VCaP (cell line): ENCODE data around the gene ST3GAL3.

Experiments used
- H3K27ac ChIP-seq: fragments of 450-650 bp; 2 replicates; pipeline ENCODE4 v1.5.1; 2017
- TF ChIP-seq, protein P1 (sequence below): fragments of 450-650 bp; conservative IDR thresholded peaks from 2 replicates; pipeline ENCODE4 v1.5.1; 2017; ENCODE audit warnings: mild to moderate bottlenecking, moderate library complexity

Gene ST3GAL3

DNA sequence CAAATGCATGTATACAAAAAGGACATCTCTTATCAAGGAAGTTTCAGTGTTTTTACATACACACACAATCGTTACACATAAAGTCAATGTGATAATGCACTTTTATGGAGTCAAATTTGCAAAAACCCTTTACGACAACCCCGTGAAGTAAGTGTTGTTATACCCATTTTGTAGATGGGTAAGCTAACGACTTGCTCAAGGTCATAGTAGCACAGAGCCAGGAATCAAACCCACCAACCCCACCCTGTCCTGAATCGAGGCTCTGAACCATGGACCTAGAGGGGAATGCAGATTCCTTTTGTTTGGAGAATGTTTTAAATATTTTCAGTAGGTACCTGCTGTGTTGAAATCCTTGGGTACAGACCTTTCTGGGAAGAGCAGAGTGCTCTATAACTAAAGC lies 148.9 kb downstream of the ST3GAL3 start:
- TF ChIP-seq, protein P1, sequence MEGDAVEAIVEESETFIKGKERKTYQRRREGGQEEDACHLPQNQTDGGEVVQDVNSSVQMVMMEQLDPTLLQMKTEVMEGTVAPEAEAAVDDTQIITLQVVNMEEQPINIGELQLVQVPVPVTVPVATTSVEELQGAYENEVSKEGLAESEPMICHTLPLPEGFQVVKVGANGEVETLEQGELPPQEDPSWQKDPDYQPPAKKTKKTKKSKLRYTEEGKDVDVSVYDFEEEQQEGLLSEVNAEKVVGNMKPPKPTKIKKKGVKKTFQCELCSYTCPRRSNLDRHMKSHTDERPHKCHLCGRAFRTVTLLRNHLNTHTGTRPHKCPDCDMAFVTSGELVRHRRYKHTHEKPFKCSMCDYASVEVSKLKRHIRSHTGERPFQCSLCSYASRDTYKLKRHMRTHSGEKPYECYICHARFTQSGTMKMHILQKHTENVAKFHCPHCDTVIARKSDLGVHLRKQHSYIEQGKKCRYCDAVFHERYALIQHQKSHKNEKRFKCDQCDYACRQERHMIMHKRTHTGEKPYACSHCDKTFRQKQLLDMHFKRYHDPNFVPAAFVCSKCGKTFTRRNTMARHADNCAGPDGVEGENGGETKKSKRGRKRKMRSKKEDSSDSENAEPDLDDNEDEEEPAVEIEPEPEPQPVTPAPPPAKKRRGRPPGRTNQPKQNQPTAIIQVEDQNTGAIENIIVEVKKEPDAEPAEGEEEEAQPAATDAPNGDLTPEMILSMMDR: no peak

DNA sequence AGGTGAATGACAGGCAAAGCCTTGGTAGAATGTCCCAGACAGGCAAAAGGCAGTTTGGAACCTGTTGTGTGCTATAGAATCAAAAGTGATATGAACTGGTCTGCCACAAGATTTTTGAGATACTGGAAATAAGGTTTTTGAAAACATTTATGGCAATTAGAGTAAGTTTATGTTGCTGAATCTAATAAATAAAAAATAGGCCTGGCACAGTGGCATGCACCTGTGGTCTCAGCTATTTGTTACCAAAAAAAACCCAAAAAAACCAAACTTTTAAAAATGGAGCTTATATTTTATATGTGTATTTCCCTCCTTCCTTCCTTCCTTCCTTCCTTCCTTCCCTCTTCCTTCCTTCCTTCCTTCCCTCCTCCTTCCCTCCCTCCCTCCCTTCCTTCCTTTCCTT lies 149.8 kb downstream of the ST3GAL3 start:
- TF ChIP-seq, protein P1: no peak
- no peak overlapping the region for H3K27ac ChIP-seq

More for the DNA sequence above, 148.9 kb downstream of the ST3GAL3 start:
- H3K27ac ChIP-seq: no peak overlapping the region

DNA sequence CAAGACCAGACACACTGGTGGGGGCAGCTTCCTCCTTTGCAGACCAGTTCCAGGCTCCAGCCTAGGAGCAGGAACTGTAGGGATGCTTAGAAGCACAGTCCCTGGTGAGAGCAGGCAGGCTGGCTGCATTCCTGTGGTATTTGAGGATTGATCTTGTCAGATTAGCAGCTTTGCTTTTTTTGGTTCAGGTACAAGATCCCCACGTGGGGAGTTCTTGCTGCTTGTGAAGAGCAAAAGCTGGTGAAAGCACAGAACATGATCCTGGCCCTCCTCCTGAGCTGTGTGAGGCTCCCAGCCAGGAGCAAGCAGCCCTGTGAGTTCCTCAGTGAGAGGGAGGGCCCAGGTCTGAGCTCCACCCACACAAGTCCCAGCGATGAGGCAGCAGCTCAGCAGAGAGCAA lies 151.0 kb downstream of the ST3GAL3 start:
- peak overlapping the region; percentile 56 for H3K27ac ChIP-seq
- TF ChIP-seq, protein P1: no peak

DNA sequence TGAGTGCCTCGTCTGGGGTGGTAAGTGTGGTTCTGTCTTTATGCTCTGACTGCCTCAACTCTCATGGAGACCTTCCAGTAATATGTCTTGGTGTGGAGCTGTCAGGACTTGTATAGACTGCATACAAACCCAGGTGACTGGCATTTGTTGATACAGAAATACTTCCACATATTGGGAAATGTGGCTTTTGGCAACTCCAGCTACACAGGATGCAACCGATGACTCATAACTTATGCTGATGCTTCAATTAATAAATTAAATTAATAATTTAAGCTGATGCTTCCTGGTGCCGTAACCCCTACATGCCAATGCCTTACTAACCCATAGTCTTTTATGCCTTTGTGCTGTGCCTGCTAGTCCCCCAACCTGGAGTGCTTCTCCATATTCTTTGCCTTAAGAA lies 154.0 kb downstream of the ST3GAL3 start:
- TF ChIP-seq, protein P1: no peak
- no peak overlapping the region for H3K27ac ChIP-seq

DNA sequence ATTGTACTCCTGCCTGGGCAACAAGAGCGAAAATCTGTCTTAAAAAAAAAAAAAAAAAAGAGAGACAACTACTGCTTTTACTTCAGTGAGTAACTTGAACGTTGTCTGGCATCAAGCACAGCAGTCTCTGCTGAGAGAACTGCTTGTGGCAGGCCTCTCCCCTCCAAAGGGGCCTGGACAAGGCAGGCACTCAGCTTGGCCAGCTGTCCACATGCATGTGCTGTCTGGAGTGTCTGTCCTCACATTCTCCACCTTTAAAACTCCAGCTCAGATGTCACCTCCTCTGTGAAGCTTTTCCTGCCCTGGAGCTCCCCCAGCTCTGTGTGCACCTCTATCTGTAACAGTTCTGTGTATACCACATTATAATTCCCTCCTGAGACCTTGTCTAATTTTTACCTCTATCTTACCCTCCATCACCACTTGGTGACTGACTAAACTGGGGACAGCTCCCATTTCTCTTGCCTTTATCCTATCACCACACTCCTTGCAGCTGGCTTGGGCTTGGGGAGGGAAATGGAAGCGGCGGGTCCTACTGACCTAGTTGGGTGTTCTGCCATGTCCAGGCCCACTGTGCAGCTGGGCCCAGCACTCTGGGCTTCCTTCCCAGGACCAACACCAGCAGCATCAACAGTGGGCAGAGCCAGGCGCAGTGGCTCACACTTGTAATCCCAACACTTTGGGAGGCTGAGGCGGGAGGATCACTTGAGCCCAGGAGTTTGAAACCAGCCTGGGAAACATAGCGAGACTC lies 154.8 kb downstream of the ST3GAL3 start:
- no peak overlapping the region for H3K27ac ChIP-seq
- TF ChIP-seq, protein P1: no peak

DNA sequence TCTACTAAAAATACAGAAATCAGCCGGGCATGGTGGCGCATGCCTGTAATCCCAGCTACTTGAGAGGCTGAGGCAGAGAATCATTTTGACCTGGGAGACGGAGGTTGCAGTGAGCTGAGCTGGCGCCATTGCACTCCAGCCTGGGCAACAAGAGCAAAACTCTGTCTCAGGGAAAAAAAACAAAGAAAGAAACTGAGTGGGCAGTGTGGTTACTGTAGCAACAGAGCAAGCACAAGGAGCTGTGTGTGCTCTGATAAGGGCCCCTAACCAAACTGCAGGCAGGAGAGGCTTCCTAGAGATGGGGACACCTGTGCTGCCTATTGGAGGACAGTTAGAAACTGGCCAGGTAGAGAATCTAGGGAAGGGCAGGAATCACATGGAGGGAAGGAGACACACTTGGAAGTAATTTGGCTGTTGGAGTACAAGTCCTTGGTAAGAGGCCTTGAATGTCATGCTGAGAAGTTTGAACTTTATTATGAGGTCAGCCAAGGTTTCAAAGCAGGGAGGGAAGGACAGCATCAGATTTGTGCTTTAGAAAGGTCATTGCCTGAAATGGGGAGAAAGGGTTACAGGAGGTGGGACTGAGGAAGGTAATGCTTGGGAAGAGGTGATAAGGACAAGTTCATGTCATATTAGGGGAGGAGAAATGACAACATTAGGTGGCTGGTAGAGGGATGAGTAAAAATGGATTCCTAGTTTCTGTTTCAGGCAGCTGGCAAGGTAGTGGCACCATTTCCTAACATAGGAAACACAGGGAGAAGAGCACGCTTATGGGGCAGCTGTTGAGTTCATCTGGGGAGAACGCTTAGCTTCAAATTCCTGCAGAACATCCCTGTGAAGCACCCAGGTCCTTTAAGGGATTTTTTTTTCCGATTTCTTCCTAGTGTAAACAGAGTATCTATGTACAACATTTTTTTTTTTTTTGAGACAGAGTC lies 157.0 kb downstream of the ST3GAL3 start:
- H3K27ac ChIP-seq: no peak overlapping the region
- TF ChIP-seq, protein P1: no peak

DNA sequence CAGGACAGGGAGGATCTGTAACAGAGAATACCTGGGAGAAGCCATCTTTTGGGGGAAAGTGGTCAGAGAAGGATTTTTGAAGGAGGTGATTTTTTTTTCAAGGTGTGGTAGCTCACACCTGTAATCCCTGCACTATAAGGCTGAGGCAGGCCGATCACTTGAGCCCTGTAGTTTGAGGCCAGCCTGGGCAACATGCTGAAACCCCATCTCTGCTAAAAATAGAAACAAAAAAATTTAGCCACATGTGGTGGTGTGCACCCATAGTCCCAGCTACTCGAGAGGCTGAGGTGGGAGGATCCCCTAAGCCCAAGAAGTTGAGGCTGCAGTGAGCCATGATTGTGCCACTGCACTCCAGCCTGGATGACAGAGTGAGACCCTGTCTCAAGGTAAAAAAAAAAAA lies 158.9 kb downstream of the ST3GAL3 start:
- no peak overlapping the region for H3K27ac ChIP-seq
- TF ChIP-seq, protein P1: no peak
